T-cell (primary cell): ENCODE results near the gene AUH. TPM values are rescaled to one million over a fixed set of nuclear protein-coding genes. Genes with fewer than 3 reads are reported as not detected.

Experiments used
- ATAC-seq, 4 experiments: fragments of 200-7000 bp in 3 of 4; fragments of 150-1000 bp in 1 of 4; cut with Tn5 transposase; replicated peaks in 1 of 4; 1 replicate in 3 of 4; 2 replicates in 1 of 4; pipeline ENCODE4 v1.10.0; 2021; ENCODE audit warnings: moderate library complexity in 3 of 4, mild to moderate bottlenecking in 2 of 4, moderate number of reproducible peaks in 1 of 4
- CTCF ChIA-PET, 2 donors: fragments of 300-600 bp; sonication (Branson Sonifier 250); formaldehyde crosslinking; loops; one replicate each; lab custom pipeline; 2022; ENCODE audit warnings: antibody characterized with exemption in 2 of 2; lab: Charles Lee
- POLR2A ChIA-PET, 2 donors: fragments of 300-600 bp; sonication (Branson Sonifier 250); formaldehyde crosslinking; loops; one replicate each; lab custom pipeline; 2022; ENCODE audit warnings: antibody characterized with exemption in 2 of 2; lab: Charles Lee
- DNase-seq, 35 experiments: peaks; one replicate each; pipeline versions ENCODE4 v3.0.0 to v3.0.0-alpha.2; 2013 to 2023
- H3K27ac ChIP-seq: one replicate; pipeline ENCODE4 v1.5.1; 2013; ENCODE audit warnings: low read length
- H3K27me3 ChIP-seq, 2 experiments: replicated peaks in 1 of 2; 1 replicate in 1 of 2; 2 replicates in 1 of 2; pipeline versions ENCODE4 v1.6.1 to v1.7.0; 2013; ENCODE audit warnings: low read length in 1 of 2, mixed read lengths in 1 of 2; ENCODE audit not compliant: control insufficient read depth in 2 of 2, insufficient read depth in 2 of 2; ENCODE audit errors: extremely low read depth in 1 of 2
- H3K36me3 ChIP-seq, 2 donors: 1 replicate in 1 of 2; 2 replicates in 1 of 2; pipeline versions ENCODE4 v1.6.1 to v1.7.0; 2013; ENCODE audit warnings: low read length in 1 of 2; ENCODE audit not compliant: control insufficient read depth in 2 of 2, insufficient read depth in 1 of 2; ENCODE audit errors: extremely low read depth in 1 of 2
- H3K4me1 ChIP-seq, 2 experiments: 1 replicate in 1 of 2; 2 replicates in 1 of 2; pipeline versions ENCODE4 v1.6.1 to v1.7.0; 2013; ENCODE audit warnings: low read length in 2 of 2, mixed read lengths in 1 of 2; ENCODE audit not compliant: insufficient read depth in 2 of 2, control insufficient read depth in 1 of 2; ENCODE audit errors: extremely low read depth in 1 of 2
- H3K4me3 ChIP-seq, 2 donors: 1 replicate in 1 of 2; 2 replicates in 1 of 2; pipeline versions ENCODE4 v1.5.1 to v1.7.0; 2013; ENCODE audit warnings: mild to moderate bottlenecking in 2 of 2, low read length in 1 of 2, moderate library complexity in 1 of 2; ENCODE audit not compliant: control insufficient read depth in 1 of 2; ENCODE audit errors: extremely low read depth in 1 of 2
- H3K9me3 ChIP-seq: 2 replicates; pipeline ENCODE4 v1.7.0; 2013
- H3K27ac Mint-ChIP-seq, 2 donors: one replicate each; pipeline ENCODE4 v1.8.0; 2020 to 2021; ENCODE audit warnings: mild to moderate bottlenecking in 2 of 2, mixed read lengths in 2 of 2
- H3K27me3 Mint-ChIP-seq, 2 donors: one replicate each; pipeline ENCODE4 v1.8.0; 2021 to 2022; ENCODE audit warnings: mixed read lengths in 2 of 2
- H3K36me3 Mint-ChIP-seq: one replicate; pipeline ENCODE4 v1.8.0; 2021; ENCODE audit warnings: mixed read lengths
- H3K4me1 Mint-ChIP-seq, 3 donors: one replicate each; pipeline ENCODE4 v1.8.0; 2020 to 2022; ENCODE audit warnings: mixed read lengths in 3 of 3, mild to moderate bottlenecking in 1 of 3
- H3K4me3 Mint-ChIP-seq, 3 donors: one replicate each; pipeline ENCODE4 v1.8.0; 2020 to 2022; ENCODE audit warnings: mild to moderate bottlenecking in 3 of 3, mixed read lengths in 3 of 3, moderate library complexity in 3 of 3
- H3K9me3 Mint-ChIP-seq, 3 donors: one replicate each; pipeline ENCODE4 v1.8.0; 2020 to 2022; ENCODE audit warnings: mixed read lengths in 3 of 3
- WGBS: methylation state at CpG from one replicate; pipeline ENCODE4 v1.1.5; 2013; ENCODE audit warnings: missing lambda C conversion rate; ENCODE audit not compliant: insufficient coverage; 5-methylcytosine and 5-hydroxymethylcytosine counted together
- total RNA-seq, 35 experiments: library from RNA in 6 of 35; stranded (reverse) in 6 of 35; fragments of 120-200 nt in 1 of 35; gene quantifications; one replicate each; pipeline versions ENCODE4 v1.2.1 to v1.2.4 and lab custom pipeline; 2013 to 2026

The AUH gene
- total RNA-seq, 5 donors from 2014 or later (not counting 1 experiment from before 2014, with no cell fraction given), result 17.2 to 24.6 (median 21.6) TPM

GRCh38 chr9:91220491-91221135 is 141.1 kb downstream of the AUH start:
- Histone ChIP-seq H3K27ac (no peak overlapping the region), H3K9me3 (no peaks in the 10 kb centered on the region), H3K36me3 (peaks cover 4 to 7% of the 10 kb centered on the region in 2 donors), H3K4me1 (no peaks in the 10 kb centered on the region), H3K27me3 (no peaks in the 10 kb centered on the region), H3K4me3 (no peak overlapping the region)
- Mint-ChIP-seq H3K27me3 (no peaks in the 10 kb centered on the region), H3K4me1 (peaks cover 0 to 3% (median 1%) of the 10 kb centered on the region in 3 donors), H3K36me3 (peaks cover 33% of the 10 kb centered on the region), H3K4me3 (no peak overlapping the region), H3K9me3 (no peaks in the 10 kb centered on the region), H3K27ac (no peak overlapping the region)
- ChIA-PET POLR2A (no interaction called here), CTCF (no interaction called here)
- ATAC-seq (no peak), DNase-seq (no peak)
- WGBS, result 97% methylated on average over 5 of the region's 12 CpGs

- H3K27me3 ChIP-seq, result no peaks in the 10 kb centered on the region
- H3K4me3 Mint-ChIP-seq, result no peak overlapping the region
- H3K4me1 ChIP-seq, result no peaks in the 10 kb centered on the region
- no peak overlapping the region for H3K4me3 ChIP-seq
- no peak overlapping the region for H3K27ac Mint-ChIP-seq
- DNase-seq, result no peak
- POLR2A ChIA-PET, result no interaction called here
- no peak overlapping the region for H3K27ac ChIP-seq
- peaks cover 0 to under 1% (median 0%) of the 10 kb centered on the region in 3 donors for H3K4me1 Mint-ChIP-seq
- no peaks in the 10 kb centered on the region for H3K27me3 Mint-ChIP-seq
- no peaks in the 10 kb centered on the region for H3K9me3 Mint-ChIP-seq
- no peak for ATAC-seq
- H3K36me3 Mint-ChIP-seq, result peaks cover 33% of the 10 kb centered on the region
- H3K9me3 ChIP-seq, result no peaks in the 10 kb centered on the region
- H3K36me3 ChIP-seq, result peaks cover 4 to 7% of the 10 kb centered on the region in 2 donors
- CTCF ChIA-PET, result no interaction called here
- no CpG with 5 or more reads among the region's 4 CpGs for WGBS
Observed at GRCh38 chr9:91220021-91220420, 141.7 kb downstream of the AUH start.

- Mint-ChIP-seq H3K36me3 (peaks cover 33% of the 10 kb centered on the region), H3K9me3 (no peaks in the 10 kb centered on the region), H3K27ac (no peak overlapping the region), H3K4me3 (no peak overlapping the region), H3K4me1 (no peaks in the 10 kb centered on the region), H3K27me3 (no peaks in the 10 kb centered on the region)
- Histone ChIP-seq H3K27ac (no peak overlapping the region), H3K4me1 (no peaks in the 10 kb centered on the region), H3K4me3 (no peak overlapping the region), H3K9me3 (no peaks in the 10 kb centered on the region), H3K36me3 (peaks cover 4 to 7% of the 10 kb centered on the region in 2 donors), H3K27me3 (no peaks in the 10 kb centered on the region)
- ChIA-PET CTCF (no interaction called here), POLR2A (no interaction called here)
- ATAC-seq (no peak), DNase-seq (no peak)
- 88% methylated on average over 1 of the region's 1 CpG for WGBS
Observed at GRCh38 chr9:91219557-91219956, 142.2 kb downstream of the AUH start.

- Mint-ChIP-seq H3K4me3 (no peak overlapping the region), H3K27ac (no peak overlapping the region), H3K27me3 (no peaks in the 10 kb centered on the region), H3K4me1 (peaks cover 0 to 3% (median 0%) of the 10 kb centered on the region in 3 donors), H3K9me3 (no peaks in the 10 kb centered on the region), H3K36me3 (peaks cover 33% of the 10 kb centered on the region)
- DNase-seq (no peak), ATAC-seq (no peak)
- CTCF ChIA-PET, result no interaction called here
- Histone ChIP-seq H3K4me1 (peaks cover 0 to 4% of the 10 kb centered on the region in 2 experiments), H3K27me3 (no peaks in the 10 kb centered on the region), H3K4me3 (no peak overlapping the region), H3K36me3 (peaks cover 4 to 7% of the 10 kb centered on the region in 2 donors), H3K9me3 (no peaks in the 10 kb centered on the region), H3K27ac (no peak overlapping the region)
- WGBS, result no CpG with 5 or more reads among the region's 1 CpG
- POLR2A ChIA-PET, result no interaction called here
Observed at GRCh38 chr9:91217388-91217787, 144.3 kb downstream of the AUH start.

GRCh38 chr9:91214867-91215266 is 146.9 kb downstream of the AUH start:
- no CpG with 5 or more reads among the region's 3 CpGs for WGBS
- H3K4me3 Mint-ChIP-seq, result no peak overlapping the region
- H3K36me3 Mint-ChIP-seq, result peaks cover 15% of the 10 kb centered on the region
- no peak for DNase-seq
- Histone ChIP-seq H3K4me3 (no peak overlapping the region), H3K27me3 (no peaks in the 10 kb centered on the region), H3K36me3 (peaks cover under 1 to 4% of the 10 kb centered on the region in 2 donors), H3K27ac (no peak overlapping the region), H3K4me1 (peaks cover 0 to 8% of the 10 kb centered on the region in 2 experiments), H3K9me3 (no peaks in the 10 kb centered on the region)
- H3K9me3 Mint-ChIP-seq, result no peaks in the 10 kb centered on the region
- H3K4me1 Mint-ChIP-seq, result peaks cover 0 to 15% (median 0%) of the 10 kb centered on the region in 3 donors
- ChIA-PET POLR2A (no interaction called here), CTCF (no interaction called here)
- no peak overlapping the region for H3K27ac Mint-ChIP-seq
- no peaks in the 10 kb centered on the region for H3K27me3 Mint-ChIP-seq
- ATAC-seq, result no peak

- Mint-ChIP-seq H3K9me3 (no peaks in the 10 kb centered on the region), H3K27ac (no peak overlapping the region), H3K4me3 (no peak overlapping the region), H3K36me3 (peaks cover 14% of the 10 kb centered on the region), H3K4me1 (peaks cover 0 to 16% (median 2%) of the 10 kb centered on the region in 3 donors), H3K27me3 (no peaks in the 10 kb centered on the region)
- 100% methylated on average over 1 of the region's 4 CpGs for WGBS
- DNase-seq, result no peak
- no peak for ATAC-seq
- Histone ChIP-seq H3K4me1 (peaks cover 0 to 8% of the 10 kb centered on the region in 2 experiments), H3K27me3 (no peaks in the 10 kb centered on the region), H3K9me3 (no peaks in the 10 kb centered on the region), H3K4me3 (no peak overlapping the region), H3K36me3 (peaks cover 0 to 4% of the 10 kb centered on the region in 2 donors), H3K27ac (no peak overlapping the region)
- POLR2A ChIA-PET, result no interaction called here
- CTCF ChIA-PET, result no interaction called here
Observed at GRCh38 chr9:91214086-91214485, 147.6 kb downstream of the AUH start.
